Mucosa of stomach (tissue), 1 donor: ENCODE measurements around the gene BSPRY.

Experiments used
- H3K27me3 ChIP-seq: one replicate; pipeline ENCODE4 v1.7.0; 2013; ENCODE audit warnings: mild to moderate bottlenecking, low read length; ENCODE audit not compliant: control insufficient read depth, insufficient read depth
- H3K36me3 ChIP-seq: one replicate; pipeline ENCODE4 v1.7.0; 2013; ENCODE audit warnings: low read length; ENCODE audit not compliant: control insufficient read depth, insufficient read depth
- H3K4me1 ChIP-seq: one replicate; pipeline ENCODE4 v1.7.0; 2013; ENCODE audit warnings: mild to moderate bottlenecking, low read length; ENCODE audit not compliant: control insufficient read depth, insufficient read depth
- H3K4me3 ChIP-seq: one replicate; pipeline ENCODE4 v1.7.0; 2013; ENCODE audit warnings: low read length
- H3K9ac ChIP-seq: one replicate; pipeline ENCODE4 v1.7.0; 2013; ENCODE audit warnings: mild to moderate bottlenecking, low read length, moderate library complexity
- H3K9me3 ChIP-seq: one replicate; pipeline ENCODE4 v1.7.0; 2013; ENCODE audit warnings: mild to moderate bottlenecking, low read length, moderate library complexity; ENCODE audit not compliant: control insufficient read depth
- donor health status: Pancreatic carcinoma.

Gene BSPRY

DNA sequence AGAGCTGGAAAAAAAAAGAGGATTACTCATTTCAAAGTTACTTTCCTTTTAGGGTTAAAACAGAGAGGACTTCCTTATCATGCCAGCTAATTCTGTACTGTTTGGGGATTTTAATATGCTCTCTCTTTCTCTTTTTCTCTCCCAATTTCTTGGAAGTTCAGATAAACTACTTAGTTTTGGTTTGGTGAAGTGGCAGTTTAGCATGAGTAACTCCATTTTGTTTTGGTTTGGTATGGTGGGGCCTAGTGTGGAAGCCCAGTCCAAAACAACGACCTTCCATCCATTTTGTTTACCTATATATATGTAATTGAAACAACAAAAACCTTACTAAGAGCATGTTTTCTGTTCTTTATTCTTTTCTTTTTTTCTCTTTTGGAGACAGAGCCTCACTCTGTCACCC, 3.7 kb upstream of the BSPRY start:
- no peaks in the 10 kb centered on the region for H3K36me3 ChIP-seq
- H3K27me3 ChIP-seq, result peaks cover 5% of the 10 kb centered on the region
- no peak overlapping the region for H3K9ac ChIP-seq
- no peak overlapping the region for H3K4me3 ChIP-seq
- no peaks in the 10 kb centered on the region for H3K9me3 ChIP-seq
- H3K4me1 ChIP-seq, result peaks cover 9% of the 10 kb centered on the region

DNA sequence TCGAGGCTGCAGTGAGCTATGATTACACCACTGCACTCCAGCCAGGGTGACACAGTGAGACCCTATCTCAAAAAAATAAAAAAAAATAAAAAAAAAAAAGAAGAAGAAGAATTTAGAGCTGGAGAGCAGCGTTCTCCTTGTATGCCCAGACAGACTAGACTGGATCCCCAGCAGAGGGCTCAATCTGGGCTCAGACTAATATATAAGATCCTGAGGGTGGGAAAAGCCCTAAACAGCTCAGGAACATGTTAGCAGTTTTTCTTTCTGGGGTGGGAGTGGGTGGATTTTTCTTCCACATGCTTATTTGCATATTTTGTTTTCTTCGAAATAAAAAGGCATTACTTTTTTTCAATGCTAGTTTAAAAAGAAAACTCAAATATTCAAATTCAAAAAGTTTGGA, 904 bp upstream of the BSPRY start:
- Histone ChIP-seq H3K36me3 (no peaks in the 10 kb centered on the region), H3K4me1 (peaks cover 25% of the 10 kb centered on the region), H3K9ac (no peak overlapping the region), H3K4me3 (no peak overlapping the region), H3K27me3 (peaks cover 5% of the 10 kb centered on the region), H3K9me3 (no peaks in the 10 kb centered on the region)

DNA sequence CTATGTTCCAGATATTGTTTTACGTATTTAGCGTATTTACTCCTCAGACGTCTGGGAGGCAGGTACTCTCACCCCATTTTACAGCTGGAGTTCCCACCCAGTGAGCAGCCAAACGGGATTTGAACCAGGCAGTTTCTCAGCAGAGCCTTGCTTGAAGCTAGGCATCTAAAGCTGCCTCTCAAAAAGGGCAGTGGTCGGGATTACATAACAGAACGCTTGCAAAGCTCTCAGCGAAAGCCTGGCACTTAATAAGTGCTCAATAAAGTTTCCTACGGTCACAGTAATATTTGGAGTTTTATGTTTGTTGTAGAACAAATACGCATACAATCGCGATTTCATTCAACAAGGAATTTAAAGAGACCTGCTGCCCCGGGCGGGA, 286 bp upstream of the BSPRY start:
- H3K27me3 ChIP-seq, result peaks cover 5% of the 10 kb centered on the region
- H3K9ac ChIP-seq, result no peak overlapping the region
- no peak overlapping the region for H3K4me3 ChIP-seq

GRCh38 chr9:113350107-113350661, 843 bp downstream of the BSPRY start:
- peak overlapping the region; percentile 78 for H3K9ac ChIP-seq
- H3K4me1 ChIP-seq, result peaks cover 25% of the 10 kb centered on the region
- no peaks in the 10 kb centered on the region for H3K36me3 ChIP-seq
- H3K4me3 ChIP-seq, result peak overlapping the region; percentile 58
- H3K9me3 ChIP-seq, result no peaks in the 10 kb centered on the region
- peaks cover 5% of the 10 kb centered on the region for H3K27me3 ChIP-seq

More for the DNA sequence above, 286 bp upstream of the BSPRY start:
- Histone ChIP-seq H3K4me1 (peaks cover 25% of the 10 kb centered on the region), H3K36me3 (no peaks in the 10 kb centered on the region), H3K9me3 (no peaks in the 10 kb centered on the region)

GRCh38 chr9:113350937-113351336, 1.6 kb downstream of the BSPRY start:
- Histone ChIP-seq H3K27me3 (peaks cover 5% of the 10 kb centered on the region), H3K4me1 (peaks cover 25% of the 10 kb centered on the region), H3K9me3 (no peaks in the 10 kb centered on the region), H3K9ac (no peak overlapping the region), H3K36me3 (no peaks in the 10 kb centered on the region), H3K4me3 (no peak overlapping the region)

DNA sequence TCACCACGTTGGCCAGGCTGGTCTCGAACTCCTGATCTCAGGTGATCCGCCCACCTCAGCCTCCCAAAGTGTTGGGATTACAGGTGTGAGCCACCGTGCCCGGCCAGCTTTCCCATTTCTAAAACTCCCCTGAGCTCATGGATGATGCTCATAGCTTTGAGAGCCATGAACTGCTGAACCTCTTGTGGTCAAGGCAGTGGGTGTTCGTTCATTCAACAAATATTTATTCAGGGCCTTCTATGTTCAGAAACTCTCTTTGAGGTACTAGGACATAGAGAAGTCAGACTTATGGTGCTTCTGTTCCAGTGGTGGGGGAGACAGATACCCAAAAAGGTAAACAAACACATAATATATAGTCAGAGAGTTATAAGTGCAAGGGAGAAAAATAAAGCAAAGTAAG, 2.7 kb downstream of the BSPRY start:
- Histone ChIP-seq H3K36me3 (no peaks in the 10 kb centered on the region), H3K27me3 (peaks cover 5% of the 10 kb centered on the region), H3K9ac (no peak overlapping the region), H3K4me3 (no peak overlapping the region), H3K4me1 (peaks cover 25% of the 10 kb centered on the region), H3K9me3 (no peaks in the 10 kb centered on the region)

DNA sequence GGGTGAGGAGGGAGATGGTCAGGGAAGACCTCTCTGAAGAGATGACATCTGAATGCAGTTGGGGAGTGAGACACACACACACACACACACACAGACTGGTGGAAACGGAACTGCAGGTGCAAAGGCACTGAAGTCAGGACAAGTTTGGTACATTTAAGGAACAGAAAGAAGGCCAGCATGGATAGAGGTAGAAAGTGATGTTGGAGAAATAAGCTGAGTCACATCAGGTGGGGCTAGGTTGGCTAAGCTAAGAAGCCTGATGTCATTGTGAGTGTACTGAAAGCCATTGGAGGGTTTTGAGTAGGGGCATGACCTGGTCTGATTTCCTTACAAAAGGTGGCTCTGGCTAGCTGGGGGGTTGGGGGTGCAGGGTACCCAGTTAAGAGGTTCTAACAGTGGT, 3.1 kb downstream of the BSPRY start:
- no peak overlapping the region for H3K4me3 ChIP-seq
- no peaks in the 10 kb centered on the region for H3K36me3 ChIP-seq
- H3K9ac ChIP-seq, result no peak overlapping the region
- H3K9me3 ChIP-seq, result no peaks in the 10 kb centered on the region
- H3K27me3 ChIP-seq, result peaks cover 5% of the 10 kb centered on the region
- peaks cover 25% of the 10 kb centered on the region for H3K4me1 ChIP-seq

DNA sequence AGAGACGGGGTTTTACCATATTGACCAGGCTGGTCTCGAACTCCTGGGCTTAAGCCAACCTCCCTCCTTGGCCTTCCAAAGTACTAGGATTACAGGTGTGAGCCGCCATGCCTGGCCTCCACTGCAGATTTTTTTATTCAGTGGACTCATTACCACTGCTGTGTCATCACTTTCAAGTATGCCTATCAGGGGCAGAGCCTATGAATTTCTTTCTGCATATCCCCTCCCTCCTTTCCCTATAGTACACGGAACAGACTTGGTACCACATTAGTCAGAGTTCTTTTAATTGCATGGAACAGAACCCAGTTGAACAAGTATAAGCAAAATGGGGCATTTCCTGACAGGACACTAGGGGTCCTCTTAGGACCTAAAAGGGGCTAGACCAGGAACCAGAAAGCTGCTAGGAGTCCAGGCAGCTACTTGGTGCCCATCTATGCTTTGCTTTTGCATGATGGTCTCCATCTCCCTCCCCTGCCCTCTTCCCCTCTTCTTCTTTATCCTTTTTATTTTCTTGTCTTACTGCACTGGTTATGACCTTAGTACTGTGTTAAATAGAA, 5.8 kb downstream of the BSPRY start:
- Histone ChIP-seq H3K27me3 (peaks cover 1% of the 10 kb centered on the region), H3K4me3 (no peak overlapping the region), H3K4me1 (peaks cover 22% of the 10 kb centered on the region), H3K9me3 (no peaks in the 10 kb centered on the region), H3K9ac (no peak overlapping the region), H3K36me3 (no peaks in the 10 kb centered on the region)

DNA sequence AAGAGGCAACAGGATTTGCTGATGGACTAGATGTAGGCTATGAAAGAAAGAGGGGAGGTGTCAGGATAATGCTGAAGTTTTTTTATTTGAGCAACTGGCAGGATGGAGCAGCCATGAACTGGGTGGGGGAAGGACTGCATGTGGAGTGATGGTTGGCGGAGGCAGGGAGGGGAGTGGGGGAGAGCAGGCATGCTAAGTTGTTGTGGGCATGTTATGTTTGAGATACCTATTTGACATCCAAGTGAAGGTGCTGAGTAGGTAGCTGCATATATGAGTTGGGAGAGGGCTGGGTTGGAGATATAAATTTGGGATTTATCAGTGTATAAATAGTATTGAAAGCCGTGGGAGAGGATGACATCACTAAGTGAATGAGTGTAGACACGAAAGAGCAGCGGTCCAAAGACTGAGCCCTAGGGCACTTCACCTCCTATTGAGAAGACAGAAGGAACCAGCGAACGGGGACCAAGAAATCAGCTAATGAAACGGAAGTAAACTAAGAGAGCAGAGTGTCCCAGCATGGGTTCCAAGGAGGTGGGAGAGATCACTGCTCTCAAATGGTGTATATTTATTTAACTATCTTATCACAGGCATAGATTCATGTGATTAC, 7.4 kb downstream of the BSPRY start:
- Histone ChIP-seq H3K36me3 (no peaks in the 10 kb centered on the region), H3K4me3 (no peak overlapping the region), H3K9ac (no peak overlapping the region), H3K9me3 (no peaks in the 10 kb centered on the region), H3K27me3 (no peaks in the 10 kb centered on the region), H3K4me1 (peaks cover 15% of the 10 kb centered on the region)

GRCh38 chr9:113359385-113359784, 10.0 kb downstream of the BSPRY start:
- no peak overlapping the region for H3K9ac ChIP-seq
- no peaks in the 10 kb centered on the region for H3K9me3 ChIP-seq
- H3K27me3 ChIP-seq, result no peaks in the 10 kb centered on the region
- H3K36me3 ChIP-seq, result no peaks in the 10 kb centered on the region
- no peak overlapping the region for H3K4me3 ChIP-seq
- H3K4me1 ChIP-seq, result peaks cover 5% of the 10 kb centered on the region

DNA sequence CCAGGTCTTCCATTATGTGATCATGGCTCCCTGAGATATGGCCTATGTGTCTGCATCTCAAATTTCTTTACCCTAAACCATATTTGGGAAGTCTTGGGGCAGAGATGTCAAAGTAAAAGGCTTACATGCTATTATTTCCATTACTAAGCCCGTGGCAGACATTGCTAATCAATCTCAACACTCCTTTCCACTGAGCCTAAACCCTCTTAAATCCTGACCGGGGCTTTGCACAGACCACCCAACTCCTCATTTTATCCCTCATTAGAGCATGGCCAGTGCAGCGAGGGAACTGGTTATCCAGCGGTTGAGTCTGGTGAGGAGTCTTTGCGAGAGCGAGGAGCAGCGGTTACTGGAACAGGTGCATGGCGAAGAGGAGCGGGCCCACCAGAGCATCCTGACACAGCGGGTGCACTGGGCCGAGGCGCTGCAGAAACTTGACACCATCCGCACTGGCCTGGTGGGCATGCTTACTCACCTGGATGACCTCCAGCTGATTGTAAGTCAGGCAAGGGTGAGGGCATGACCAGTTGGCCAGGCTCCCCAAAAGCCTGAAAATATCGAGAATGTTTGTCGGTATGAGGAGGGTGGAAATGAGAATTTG, 11.0 kb downstream of the BSPRY start:
- no peaks in the 10 kb centered on the region for H3K9me3 ChIP-seq
- peaks cover 5% of the 10 kb centered on the region for H3K4me1 ChIP-seq
- no peaks in the 10 kb centered on the region for H3K27me3 ChIP-seq
- no peak overlapping the region for H3K4me3 ChIP-seq
- H3K36me3 ChIP-seq, result no peaks in the 10 kb centered on the region
- no peak overlapping the region for H3K9ac ChIP-seq

GRCh38 chr9:113361304-113362018, 12.1 kb downstream of the BSPRY start:
- peaks cover 5% of the 10 kb centered on the region for H3K4me1 ChIP-seq
- H3K9ac ChIP-seq, result no peak overlapping the region
- no peaks in the 10 kb centered on the region for H3K27me3 ChIP-seq
- H3K9me3 ChIP-seq, result no peaks in the 10 kb centered on the region
- no peak overlapping the region for H3K4me3 ChIP-seq
- no peaks in the 10 kb centered on the region for H3K36me3 ChIP-seq
